CD14-positive monocyte (primary cell): ENCODE results near the gene ATG7. TPM values are rescaled to one million over a fixed set of nuclear protein-coding genes. Genes with fewer than 3 reads are reported as not detected.

Experiments
- DNase-seq, 3 donors: peaks; one replicate each; pipeline ENCODE4 v3.0.0-alpha.2; 2011 to 2022
- H2AFZ ChIP-seq: 2 replicates; pipeline ENCODE4 v1.6.0; 2012; ENCODE audit warnings: mild to moderate bottlenecking, low read depth, low read length, inconsistent platforms; ENCODE audit not compliant: insufficient read depth, poor library complexity, severe bottlenecking
- H3K27ac ChIP-seq, 2 donors: 1 replicate in 1 of 2; 2 replicates in 1 of 2; pipeline ENCODE4 v1.5.1; 2012 to 2013; ENCODE audit warnings: low read length in 2 of 2, control low read depth in 1 of 2, inconsistent platforms in 1 of 2, low read depth in 1 of 2, mild to moderate bottlenecking in 1 of 2
- H3K27me3 ChIP-seq, 2 donors: one replicate each; pipeline versions ENCODE4 v1.6.0 to v1.6.1; 2011 to 2013; ENCODE audit warnings: low read length in 2 of 2; ENCODE audit not compliant: control insufficient read depth in 2 of 2, insufficient read depth in 2 of 2
- H3K36me3 ChIP-seq, 2 donors: replicated peaks in 1 of 2; 1 replicate in 1 of 2; 2 replicates in 1 of 2; pipeline versions ENCODE4 v1.5.1 to v1.6.1; 2012 to 2013; ENCODE audit warnings: low read length in 2 of 2, control low read depth in 1 of 2, inconsistent platforms in 1 of 2, mild to moderate bottlenecking in 1 of 2; ENCODE audit not compliant: insufficient read depth in 2 of 2, control insufficient read depth in 1 of 2
- H3K4me1 ChIP-seq, 2 donors: 1 replicate in 1 of 2; 2 replicates in 1 of 2; pipeline versions ENCODE4 v1.5.1 to v1.6.1; 2012 to 2013; ENCODE audit warnings: low read length in 2 of 2, control low read depth in 1 of 2, inconsistent platforms in 1 of 2, mild to moderate bottlenecking in 1 of 2, moderate library complexity in 1 of 2; ENCODE audit not compliant: insufficient read depth in 2 of 2, control insufficient read depth in 1 of 2
- H3K4me2 ChIP-seq: replicated peaks from 2 replicates; pipeline ENCODE3; 2012; ENCODE audit warnings: low read length, moderate library complexity, mild to moderate bottlenecking; ENCODE audit not compliant: poor library complexity, severe bottlenecking; ENCODE audit errors: extremely low read depth
- H3K4me3 ChIP-seq, 3 experiments: fragments of 200-600 bp in 1 of 3; sonication (generic) in 1 of 3; replicated peaks in 1 of 3; 1 replicate in 2 of 3; 2 replicates in 1 of 3; pipeline ENCODE4 v1.5.1; 2011 to 2013; ENCODE audit warnings: low read length in 3 of 3, mild to moderate bottlenecking in 3 of 3, control low read depth in 2 of 3, low read depth in 2 of 3, inconsistent platforms in 1 of 3, moderate library complexity in 1 of 3
- H3K79me2 ChIP-seq: 2 replicates; pipeline ENCODE4 v1.6.0; 2012; ENCODE audit warnings: mild to moderate bottlenecking, control low read depth, inconsistent platforms, low read length, moderate library complexity; ENCODE audit not compliant: insufficient read depth
- H3K9ac ChIP-seq: 2 replicates; pipeline ENCODE4 v1.6.0; 2017; ENCODE audit warnings: low read length, mild to moderate bottlenecking; ENCODE audit not compliant: insufficient read depth, poor library complexity, severe bottlenecking
- H3K9me3 ChIP-seq, 2 donors: replicated peaks in 1 of 2; 1 replicate in 1 of 2; 2 replicates in 1 of 2; pipeline versions ENCODE4 v1.5.1 to v1.6.1; 2012 to 2013; ENCODE audit warnings: low read length in 2 of 2, control low read depth in 1 of 2; ENCODE audit not compliant: control insufficient read depth in 1 of 2, insufficient read depth in 1 of 2
- H4K20me1 ChIP-seq: 2 replicates; pipeline ENCODE4 v1.6.0; 2012; ENCODE audit warnings: mild to moderate bottlenecking, low read length, control low read depth, moderate library complexity; ENCODE audit not compliant: insufficient read depth
- H3K27ac Mint-ChIP-seq, 7 donors: one replicate each; pipeline ENCODE4 v1.8.0; 2020; ENCODE audit warnings: mild to moderate bottlenecking in 7 of 7, mixed read lengths in 7 of 7, moderate library complexity in 6 of 7, inconsistent platforms in 2 of 7
- H3K27me3 Mint-ChIP-seq, 3 donors: one replicate each; pipeline ENCODE4 v1.8.0; 2021 to 2022; ENCODE audit warnings: low read depth in 3 of 3, mild to moderate bottlenecking in 3 of 3, mixed read lengths in 3 of 3, moderate library complexity in 3 of 3, inconsistent platforms in 1 of 3
- H3K36me3 Mint-ChIP-seq, 2 donors: one replicate each; pipeline ENCODE4 v1.8.0; 2020; ENCODE audit warnings: mixed read lengths in 2 of 2, inconsistent platforms in 1 of 2, mild to moderate bottlenecking in 1 of 2
- H3K4me1 Mint-ChIP-seq: one replicate; pipeline ENCODE4 v1.8.0; 2020; ENCODE audit warnings: mild to moderate bottlenecking, mixed read lengths
- H3K4me3 Mint-ChIP-seq, 2 donors: one replicate each; pipeline ENCODE4 v1.8.0; 2020; ENCODE audit warnings: mild to moderate bottlenecking in 2 of 2, mixed read lengths in 2 of 2, moderate library complexity in 1 of 2
- H3K9me3 Mint-ChIP-seq, 7 donors: one replicate each; pipeline ENCODE4 v1.8.0; 2020 to 2022; ENCODE audit warnings: mixed read lengths in 7 of 7, mild to moderate bottlenecking in 6 of 7, moderate library complexity in 6 of 7, inconsistent platforms in 2 of 7
- WGBS: methylation state at CpG from one replicate; pipeline ENCODE4 v1.1.5; 2013; ENCODE audit warnings: missing lambda C conversion rate; ENCODE audit not compliant: insufficient coverage; 5-methylcytosine and 5-hydroxymethylcytosine counted together
- intact Hi-C, 2 donors: fragments of 100-400 bp; cut with micrococcal nuclease; formaldehyde crosslinking; loops; one replicate each; pipeline versions ENCODE4 v1.15.0 to v1.15.1; 2023
- polyA plus RNA-seq, 3 donors: library from polyadenylated mRNA; depleted of rRNA in 1 of 3; unstranded in 2 of 3; stranded (reverse) in 1 of 3; fragments of 300-500 nt in 2 of 3; fragments of >200 nt in 1 of 3; fragmentation: Illumina TruSeq in 2 of 3; gene quantifications; 1 replicate in 2 of 3; 2 replicates in 1 of 3; pipeline ENCODE4 v1.2.3, GENCODE V29; 2012 to 2021
- TF ChIP-seq, protein P1 (sequence below): fragments of 200-600 bp; IDR thresholded peaks from one replicate; pipeline ENCODE4 v1.8.0; 2022; ENCODE audit warnings: antibody characterized with exemption, mild to moderate bottlenecking

ATG7 gene
- polyA plus RNA-seq, 3 donors: 57.4 to 101 (median 89.7) TPM

DNA sequence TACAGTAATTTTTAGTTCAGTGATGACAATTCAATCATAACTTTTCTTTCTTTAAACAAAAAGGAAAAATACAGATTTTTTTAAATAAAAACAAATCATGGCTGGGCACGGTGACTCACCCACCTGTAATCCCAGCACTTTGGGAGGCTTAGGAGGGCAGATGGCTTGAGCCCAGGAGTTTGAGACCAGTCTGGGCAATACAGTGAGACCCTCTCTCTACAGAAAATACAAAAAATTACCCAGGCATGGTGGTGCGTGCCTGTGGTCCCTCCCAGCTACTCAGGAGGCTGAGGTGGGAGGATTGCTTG lies 25.6 kb upstream of the ATG7 start:
- TF ChIP-seq, protein P1, sequence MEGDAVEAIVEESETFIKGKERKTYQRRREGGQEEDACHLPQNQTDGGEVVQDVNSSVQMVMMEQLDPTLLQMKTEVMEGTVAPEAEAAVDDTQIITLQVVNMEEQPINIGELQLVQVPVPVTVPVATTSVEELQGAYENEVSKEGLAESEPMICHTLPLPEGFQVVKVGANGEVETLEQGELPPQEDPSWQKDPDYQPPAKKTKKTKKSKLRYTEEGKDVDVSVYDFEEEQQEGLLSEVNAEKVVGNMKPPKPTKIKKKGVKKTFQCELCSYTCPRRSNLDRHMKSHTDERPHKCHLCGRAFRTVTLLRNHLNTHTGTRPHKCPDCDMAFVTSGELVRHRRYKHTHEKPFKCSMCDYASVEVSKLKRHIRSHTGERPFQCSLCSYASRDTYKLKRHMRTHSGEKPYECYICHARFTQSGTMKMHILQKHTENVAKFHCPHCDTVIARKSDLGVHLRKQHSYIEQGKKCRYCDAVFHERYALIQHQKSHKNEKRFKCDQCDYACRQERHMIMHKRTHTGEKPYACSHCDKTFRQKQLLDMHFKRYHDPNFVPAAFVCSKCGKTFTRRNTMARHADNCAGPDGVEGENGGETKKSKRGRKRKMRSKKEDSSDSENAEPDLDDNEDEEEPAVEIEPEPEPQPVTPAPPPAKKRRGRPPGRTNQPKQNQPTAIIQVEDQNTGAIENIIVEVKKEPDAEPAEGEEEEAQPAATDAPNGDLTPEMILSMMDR: no peak
- Mint-ChIP-seq H3K27ac (no peak overlapping the region), H3K9me3 (peaks cover 0 to 4% (median 1%) of the 10 kb centered on the region in 7 donors), H3K27me3 (peaks cover 1 to 3% (median 3%) of the 10 kb centered on the region in 3 donors), H3K4me1 (peaks cover 5% of the 10 kb centered on the region), H3K36me3 (no peaks in the 10 kb centered on the region), H3K4me3 (no peak overlapping the region)
- Histone ChIP-seq H2AFZ (no peak overlapping the region), H3K9me3 (no peaks in the 10 kb centered on the region), H3K4me3 (no peak overlapping the region), H4K20me1 (no peaks in the 10 kb centered on the region), H3K27ac (no peak overlapping the region), H3K4me1 (no peaks in the 10 kb centered on the region), H3K27me3 (no peaks in the 10 kb centered on the region), H3K36me3 (no peaks in the 10 kb centered on the region), H3K79me2 (no peaks in the 10 kb centered on the region), H3K9ac (no peak overlapping the region), H3K4me2 (no peak overlapping the region)
- DNase-seq: no peak
- intact Hi-C loops: no loop called here
- 80% methylated on average over 1 of the region's 2 CpGs for WGBS

DNA sequence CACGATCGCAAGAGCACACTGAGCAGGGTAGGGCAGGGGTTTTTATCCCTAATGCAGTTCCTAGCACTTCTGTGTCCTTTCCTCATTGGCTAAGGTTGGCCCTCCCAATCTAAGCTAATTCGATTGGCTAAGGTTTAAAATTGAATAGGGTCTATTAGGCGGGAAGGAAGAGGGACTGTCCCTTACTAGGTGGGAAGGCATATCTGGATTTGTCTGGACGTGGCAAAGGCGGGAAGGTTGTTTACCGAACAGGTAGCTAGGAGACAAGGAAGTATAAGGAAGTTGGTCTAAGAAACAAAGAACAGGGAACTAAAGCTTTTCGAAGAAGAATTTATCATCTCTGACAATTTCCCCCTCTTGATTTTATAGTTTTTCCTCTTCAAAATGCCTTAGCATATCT lies 24.8 kb upstream of the ATG7 start:
- Histone ChIP-seq H3K9ac (no peak overlapping the region), H3K4me3 (no peak overlapping the region), H4K20me1 (no peaks in the 10 kb centered on the region), H2AFZ (no peak overlapping the region), H3K79me2 (no peaks in the 10 kb centered on the region), H3K4me2 (no peak overlapping the region), H3K36me3 (no peaks in the 10 kb centered on the region), H3K27me3 (no peaks in the 10 kb centered on the region), H3K4me1 (no peaks in the 10 kb centered on the region), H3K27ac (no peak overlapping the region), H3K9me3 (no peaks in the 10 kb centered on the region)
- no peak for DNase-seq
- 95% methylated on average over 4 of the region's 8 CpGs for WGBS
- Mint-ChIP-seq H3K27ac (peak overlapping the region in 1 of 7 donors; percentile 46), H3K9me3 (peaks cover 0 to 4% (median 0%) of the 10 kb centered on the region in 7 donors), H3K27me3 (peaks cover 1 to 3% (median 2%) of the 10 kb centered on the region in 3 donors), H3K4me3 (no peak overlapping the region), H3K4me1 (peaks cover 5% of the 10 kb centered on the region), H3K36me3 (no peaks in the 10 kb centered on the region)
- TF ChIP-seq, protein P1: no peak
- intact Hi-C loops: no loop called here
